Purkinje cell (primary cell): ENCODE data around the gene ZNF771. TPM values are rescaled to one million over a fixed set of nuclear protein-coding genes. Genes with fewer than 3 reads are reported as not detected.

Experiments
- polyA plus RNA-seq: library from polyadenylated mRNA; unstranded; fragments of >200 nt; fragmentation: Nextera tagmentation; gene quantifications from 2 replicates; pipeline ENCODE4 v1.2.1, GENCODE V29; 2014

The ZNF771 gene
- 3.1 and 3.9 TPM in 2 replicates for polyA plus RNA-seq

DNA sequence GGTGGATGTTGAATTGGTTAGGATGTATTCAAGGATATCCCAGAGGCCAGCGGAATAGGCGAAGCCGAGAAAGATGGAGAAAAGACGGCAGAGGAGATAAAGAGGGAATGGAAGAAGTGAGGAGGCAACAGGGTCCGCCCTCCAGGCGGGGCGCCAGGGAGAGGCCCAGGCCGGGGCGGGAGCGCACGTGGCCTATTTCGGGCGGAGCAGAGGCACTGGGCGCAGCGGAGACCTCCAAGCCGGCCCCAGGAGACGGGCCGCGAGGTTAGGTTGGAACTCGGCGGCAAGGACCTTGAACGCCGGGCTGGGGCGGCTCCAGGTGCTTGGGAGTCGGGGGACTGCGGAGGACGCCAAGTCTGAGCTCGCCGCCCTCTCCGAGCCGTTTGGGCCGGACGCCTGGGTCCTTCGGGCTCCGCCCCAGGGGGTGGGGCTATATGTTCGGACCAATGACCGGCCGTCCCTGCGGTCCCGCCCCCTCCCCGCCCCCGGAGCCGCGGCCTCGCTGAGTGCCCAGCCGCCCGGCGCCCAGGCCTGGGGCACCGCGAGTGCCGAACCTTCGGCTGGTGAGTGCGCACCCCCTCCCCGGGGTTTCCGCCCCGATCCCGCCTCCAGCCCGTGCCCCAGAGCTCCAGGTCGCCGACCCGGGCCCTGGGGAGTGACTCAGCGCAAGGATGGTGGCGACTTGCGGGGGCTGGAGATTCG lies at the start of gene ZNF771:
TSS of gene ZNF771 (plus strand) at position 505 of the 702 bp plus-strand sequence. CDS start 448 bp downstream, outside the sequence.

GRCh38 chr16:30370456-30371247 lies 36.8 kb upstream of the ZNF771 start, which contains the start of gene TBC1D10B:
TBC1D10B (minus strand) TSS chr16:30370494; CDS start chr16:30370183, 311 bp downstream.

DNA sequence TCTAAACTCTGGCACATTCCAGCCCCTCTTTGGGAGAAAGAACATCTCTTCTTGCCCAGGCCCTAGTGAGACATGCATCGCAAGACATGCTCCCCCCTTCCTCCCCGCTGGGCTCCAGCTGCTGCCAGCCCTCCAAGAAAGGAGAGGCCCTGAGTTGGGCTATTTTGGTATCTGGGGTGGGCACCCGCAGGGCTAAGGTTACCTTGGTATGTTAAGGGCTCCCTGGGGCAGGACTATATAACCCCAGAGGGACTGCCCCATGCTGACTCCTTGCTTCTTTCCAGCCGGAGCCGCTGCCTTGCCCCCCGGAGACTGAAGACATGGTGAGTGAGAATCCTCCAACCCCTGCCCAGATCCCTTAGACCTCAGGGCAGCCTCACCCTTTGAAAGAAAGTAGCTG lies 32.9 kb upstream of the ZNF771 start, which contains the start of gene MYL11:
TSS of gene MYL11 (plus strand) at position 265 of the 400 bp plus-strand sequence. CDS start at position 321, 56 bp downstream.

DNA sequence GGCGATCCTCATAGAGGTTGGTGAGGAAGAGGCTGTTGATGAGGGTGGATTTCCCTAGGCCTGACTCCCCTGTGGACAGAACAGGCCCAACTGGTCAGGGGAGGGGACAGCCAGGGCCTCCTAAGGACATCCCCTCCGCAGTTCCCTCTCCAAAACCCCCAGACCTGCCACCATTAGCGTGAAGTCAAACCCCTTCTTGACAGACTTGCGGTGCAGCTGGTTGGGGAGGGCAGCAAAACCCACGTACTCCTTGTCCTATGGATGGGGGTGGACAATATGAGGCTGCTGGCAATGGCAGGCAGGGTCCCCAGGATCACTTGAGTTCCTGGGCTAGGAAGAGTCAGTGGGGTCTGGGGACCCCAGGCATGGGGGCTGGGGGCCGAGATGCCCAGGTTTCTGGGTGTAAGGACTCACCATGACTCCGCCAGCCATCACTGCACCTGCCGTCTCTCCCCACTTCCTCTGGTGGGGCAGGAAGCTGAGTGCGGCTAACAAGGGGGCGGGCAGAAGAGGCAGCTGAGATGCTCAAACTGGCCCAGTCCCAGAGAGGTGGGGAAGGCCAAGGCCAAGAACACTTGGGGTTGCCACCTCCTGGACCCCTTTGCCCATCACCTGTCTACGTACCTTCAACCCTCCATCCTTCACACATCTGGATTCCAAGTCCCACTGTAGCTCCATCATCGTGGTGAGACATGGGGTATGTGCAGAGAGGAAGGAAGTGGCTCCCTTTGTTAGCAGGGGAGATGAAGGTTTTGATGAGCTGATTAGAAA lies 25.1 kb upstream of the ZNF771 start, which contains the start of gene SEPTIN1:
TSS of gene SEPTIN1 (minus strand) at position 451 of the 771 bp plus-strand sequence. CDS start at position 432, 19 bp downstream.

GRCh38 chr16:30395155-30395991 lies 12.0 kb upstream of the ZNF771 start, which contains the start of gene ZNF48:
ZNF48 (plus strand) TSS chr16:30395420; CDS start chr16:30395795, 375 bp downstream.

GRCh38 chr16:30429678-30430427 lies 22.4 kb downstream of the ZNF771 start, which contains the start of gene DCTPP1:
DCTPP1 (minus strand) TSS chr16:30430030; CDS start chr16:30429980, 50 bp downstream.

GRCh38 chr16:30445408-30446202 lies 38.2 kb downstream of the ZNF771 start, which contains the start of gene SEPHS2:
SEPHS2 (minus strand) TSS chr16:30445874; CDS start chr16:30445727, 147 bp downstream.

Other genes with a start within 250 kb of the ZNF771 start
- gene CORO1A, start 224.0 kb upstream of the ZNF771 start, polyA plus RNA-seq = 2.8 TPM in 1 of 2 replicates, not detected in the other
- gene BOLA2B, start 213.9 kb upstream of the ZNF771 start, polyA plus RNA-seq = 114 and 166 TPM in 2 replicates
- 2.6 and 5.8 TPM in 2 replicates for gene SLX1A, start 213.7 kb upstream of the ZNF771 start, polyA plus RNA-seq
- 19.6 and 21.3 TPM in 2 replicates for gene SULT1A3, start 208.4 kb upstream of the ZNF771 start, polyA plus RNA-seq
- gene NPIPB13, start 159.1 kb upstream of the ZNF771 start, polyA plus RNA-seq = 0.17 and 0.21 TPM in 2 replicates
- 8.0 and 11.0 TPM in 2 replicates for gene CD2BP2, start 52.3 kb upstream of the ZNF771 start, polyA plus RNA-seq
- gene TBC1D10B, start 37.1 kb upstream of the ZNF771 start, polyA plus RNA-seq = 4.2 and 5.3 TPM in 2 replicates
- not detected in 2 replicates for gene MYL11, start 32.8 kb upstream of the ZNF771 start, polyA plus RNA-seq
- gene SEPTIN1, start 25.0 kb upstream of the ZNF771 start, polyA plus RNA-seq = not detected in 2 replicates
- gene ZNF48, start 12.2 kb upstream of the ZNF771 start, polyA plus RNA-seq = 1.3 and 1.6 TPM in 2 replicates
- gene DCTPP1, start 22.4 kb downstream of the ZNF771 start, polyA plus RNA-seq = 14.3 and 19.1 TPM in 2 replicates
- 24.3 and 24.4 TPM in 2 replicates for gene SEPHS2, start 38.3 kb downstream of the ZNF771 start, polyA plus RNA-seq
- not detected in 2 replicates for gene ITGAL, start 65.1 kb downstream of the ZNF771 start, polyA plus RNA-seq
- 0.38 TPM in 1 of 2 replicates, not detected in the other for gene ZNF768, start 119.0 kb downstream of the ZNF771 start, polyA plus RNA-seq
- 0.42 and 1.1 TPM in 2 replicates for gene ZNF747, start 127.3 kb downstream of the ZNF771 start, polyA plus RNA-seq
- gene ZNF764, start 150.8 kb downstream of the ZNF771 start, polyA plus RNA-seq = 0.20 and 0.67 TPM in 2 replicates
- gene ZNF688, start 164.1 kb downstream of the ZNF771 start, polyA plus RNA-seq = 1.0 and 1.2 TPM in 2 replicates
- gene ZNF785, start 178.1 kb downstream of the ZNF771 start, polyA plus RNA-seq = 0.36 and 1.1 TPM in 2 replicates
- gene ZNF689, start 202.8 kb downstream of the ZNF771 start, polyA plus RNA-seq = 0.94 and 1.2 TPM in 2 replicates
- gene PRR14, start 243.4 kb downstream of the ZNF771 start, polyA plus RNA-seq = 1.2 and 12.7 TPM in 2 replicates